GM19023 (cell line): ENCODE results near the gene IMMP2L.

Source experiments
- ATAC-seq: cut with Tn5 transposase; IDR thresholded peaks from one replicate; pipeline ENCODE4 v1.9.1; 2021; ENCODE audit warnings: mild to moderate bottlenecking, moderate library complexity; ENCODE audit not compliant: unreplicated experiment

IMMP2L gene

GRCh38 chr7:111173990-111174389 is 388.3 kb downstream of the IMMP2L start:
- ATAC-seq = no peak

GRCh38 chr7:111173528-111173927 is 388.8 kb downstream of the IMMP2L start:
- ATAC-seq = no peak

GRCh38 chr7:111172564-111173257 is 389.6 kb downstream of the IMMP2L start:
- no peak for ATAC-seq

GRCh38 chr7:111168182-111168581 is 394.1 kb downstream of the IMMP2L start:
- ATAC-seq = no peak

GRCh38 chr7:111164442-111164841 is 397.9 kb downstream of the IMMP2L start:
- no peak for ATAC-seq

- ATAC-seq = no peak
Observed at GRCh38 chr7:111162692-111163091, 399.6 kb downstream of the IMMP2L start.

- ATAC-seq = no peak
Observed at GRCh38 chr7:111160297-111160696, 402.0 kb downstream of the IMMP2L start.

- ATAC-seq = no peak
Observed at GRCh38 chr7:111159426-111159825, 402.9 kb downstream of the IMMP2L start.

- ATAC-seq = no peak
Observed at GRCh38 chr7:111150709-111151108, 411.6 kb downstream of the IMMP2L start.

- ATAC-seq = no peak
Observed at GRCh38 chr7:111147708-111148533, 414.4 kb downstream of the IMMP2L start.

GRCh38 chr7:111146136-111146535 is 416.2 kb downstream of the IMMP2L start:
- no peak for ATAC-seq

- ATAC-seq = no peak
Observed at GRCh38 chr7:111145472-111145871, 416.8 kb downstream of the IMMP2L start.

- no peak for ATAC-seq
Observed at GRCh38 chr7:111140091-111140865, 422.0 kb downstream of the IMMP2L start.

GRCh38 chr7:111138586-111138985 is 423.7 kb downstream of the IMMP2L start:
- ATAC-seq = no peak

- ATAC-seq = peak; percentile 94
Observed at GRCh38 chr7:111138193-111138569, 424.1 kb downstream of the IMMP2L start.

GRCh38 chr7:111137296-111138192 is 424.7 kb downstream of the IMMP2L start:
- ATAC-seq = peak; percentile 80

- no peak for ATAC-seq
Observed at GRCh38 chr7:111132833-111133232, 429.5 kb downstream of the IMMP2L start.

- ATAC-seq = no peak
Observed at GRCh38 chr7:111129435-111129834, 432.9 kb downstream of the IMMP2L start.

- ATAC-seq = no peak
Observed at GRCh38 chr7:111126987-111127386, 435.3 kb downstream of the IMMP2L start.

- no peak for ATAC-seq
Observed at GRCh38 chr7:111115966-111116365, 446.3 kb downstream of the IMMP2L start.
